Neural progenitor cell (in vitro differentiated cells): ENCODE data around the gene AP4B1.

Experiments
- EZH2phosphoT487 ChIP-seq: fragments of 200-600 bp; sonication (generic); IDR thresholded peaks from 2 replicates; pipeline ENCODE4 v1.6.1; 2017; ENCODE audit warnings: antibody characterized with exemption
- TF ChIP-seq, protein P1 (sequence below): fragments of 200-600 bp; sonication (generic); IDR thresholded peaks from 2 replicates; pipeline ENCODE4 v1.5.1; 2017; ENCODE audit warnings: antibody characterized with exemption, mild to moderate bottlenecking

DNA sequence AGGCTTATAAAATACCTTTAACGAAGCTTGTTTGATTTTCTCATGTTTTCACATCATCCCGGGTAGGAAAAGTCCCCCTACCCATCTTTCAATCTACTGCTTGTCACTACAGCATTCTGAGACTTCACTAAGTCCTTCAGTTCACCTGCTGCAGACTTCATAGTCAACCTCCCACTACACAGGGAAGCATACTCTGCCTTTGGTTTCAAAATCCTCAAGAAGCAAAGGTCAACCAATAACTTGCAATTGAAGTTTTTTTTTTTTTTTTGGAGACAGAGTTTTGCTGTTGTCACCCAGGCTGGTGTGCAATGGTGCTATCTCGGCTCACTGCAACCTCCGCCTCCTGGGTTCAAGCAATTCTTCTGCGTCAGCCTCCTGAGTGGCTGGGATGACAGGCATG lies 28.4 kb downstream of the AP4B1 start:
- TF ChIP-seq, protein P1, sequence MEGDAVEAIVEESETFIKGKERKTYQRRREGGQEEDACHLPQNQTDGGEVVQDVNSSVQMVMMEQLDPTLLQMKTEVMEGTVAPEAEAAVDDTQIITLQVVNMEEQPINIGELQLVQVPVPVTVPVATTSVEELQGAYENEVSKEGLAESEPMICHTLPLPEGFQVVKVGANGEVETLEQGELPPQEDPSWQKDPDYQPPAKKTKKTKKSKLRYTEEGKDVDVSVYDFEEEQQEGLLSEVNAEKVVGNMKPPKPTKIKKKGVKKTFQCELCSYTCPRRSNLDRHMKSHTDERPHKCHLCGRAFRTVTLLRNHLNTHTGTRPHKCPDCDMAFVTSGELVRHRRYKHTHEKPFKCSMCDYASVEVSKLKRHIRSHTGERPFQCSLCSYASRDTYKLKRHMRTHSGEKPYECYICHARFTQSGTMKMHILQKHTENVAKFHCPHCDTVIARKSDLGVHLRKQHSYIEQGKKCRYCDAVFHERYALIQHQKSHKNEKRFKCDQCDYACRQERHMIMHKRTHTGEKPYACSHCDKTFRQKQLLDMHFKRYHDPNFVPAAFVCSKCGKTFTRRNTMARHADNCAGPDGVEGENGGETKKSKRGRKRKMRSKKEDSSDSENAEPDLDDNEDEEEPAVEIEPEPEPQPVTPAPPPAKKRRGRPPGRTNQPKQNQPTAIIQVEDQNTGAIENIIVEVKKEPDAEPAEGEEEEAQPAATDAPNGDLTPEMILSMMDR: no peak
- no peak for TF ChIP-seq EZH2phosphoT487
